HG03139 (cell line): Measurements from ENCODE around the gene GIMAP8.
A peak's percentile ranks its signal among the peaks of the same experiment; 100 is the strongest.

Experiments used
- ATAC-seq: cut with Tn5 transposase; IDR thresholded peaks from one replicate; pipeline ENCODE4 v1.9.1; 2021; ENCODE audit not compliant: unreplicated experiment

The GIMAP8 gene

GRCh38 chr7:150411606-150412005, 38.8 kb upstream of the GIMAP8 start:
- ATAC-seq: no peak

- no peak for ATAC-seq
These were observed 38.4 kb upstream of the GIMAP8 start for GRCh38 chr7:150412016-150412415.

DNA sequence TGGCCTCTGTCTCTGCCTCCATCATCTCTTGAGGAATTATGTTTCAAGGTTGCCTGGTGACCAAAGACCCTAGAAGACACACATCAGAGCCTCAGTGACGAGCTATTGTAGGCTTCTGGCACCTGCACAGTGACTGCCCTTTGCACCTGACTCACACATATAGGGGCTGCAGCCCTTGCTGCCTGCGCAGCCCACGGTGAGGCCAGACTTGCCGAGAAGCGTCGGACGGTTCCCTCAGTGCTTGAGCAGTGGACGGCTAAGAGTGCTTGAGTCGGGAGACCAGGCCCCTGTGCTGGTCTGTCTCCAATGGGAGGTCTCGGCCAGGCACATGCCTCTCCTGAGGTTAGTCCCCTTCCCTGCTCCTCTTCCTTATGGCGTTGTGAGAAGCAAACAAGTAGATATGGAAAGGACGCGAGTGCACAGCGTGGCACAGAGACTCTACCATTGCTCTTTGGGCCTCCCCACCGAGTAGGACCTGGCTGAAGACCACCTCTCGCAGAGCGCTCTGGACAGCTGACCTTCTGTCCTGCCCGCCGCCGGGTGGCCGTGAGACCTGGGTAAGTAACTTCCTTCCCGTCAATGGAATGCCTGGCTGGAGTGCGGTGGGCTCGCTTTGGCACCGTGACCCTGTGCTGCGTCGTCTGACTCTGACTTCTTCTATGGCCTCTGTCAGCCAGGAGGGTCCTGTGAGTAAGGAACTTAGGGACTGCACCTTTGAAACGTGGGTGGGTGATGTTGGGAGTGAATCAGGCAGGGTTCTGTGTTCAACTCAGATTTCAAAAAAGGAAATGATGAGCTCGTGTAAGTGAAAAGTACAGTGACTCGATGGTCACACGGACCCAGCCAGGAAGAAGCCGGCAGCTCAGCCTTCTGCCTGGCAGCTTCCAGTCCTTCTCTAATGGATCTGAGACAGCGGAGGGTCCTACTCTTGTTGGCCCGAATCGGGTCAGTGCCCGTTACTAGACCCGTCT, 37.6 kb upstream of the GIMAP8 start:
- ATAC-seq: no peak

DNA sequence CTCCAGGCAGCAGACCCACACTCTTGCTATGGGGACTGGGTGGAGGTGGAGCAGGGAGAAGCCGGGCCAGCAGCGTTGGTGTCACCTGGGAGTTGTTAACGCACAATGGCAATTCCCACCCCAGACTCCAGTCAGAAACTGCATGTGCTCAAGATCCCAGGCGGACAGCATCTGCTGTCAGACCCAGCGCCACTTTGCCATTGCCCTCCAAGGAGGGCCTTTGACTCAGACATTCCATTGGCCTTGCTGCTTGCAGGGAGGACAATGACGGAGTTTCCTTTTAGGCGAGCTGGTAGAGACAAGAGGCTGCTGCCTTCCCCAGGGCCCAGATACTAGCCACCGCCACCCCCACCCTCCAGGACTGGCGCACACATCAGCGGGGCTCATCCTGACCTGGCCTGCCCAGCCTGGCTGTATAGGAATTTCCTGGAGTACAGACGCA, 36.8 kb upstream of the GIMAP8 start:
- no peak for ATAC-seq

DNA sequence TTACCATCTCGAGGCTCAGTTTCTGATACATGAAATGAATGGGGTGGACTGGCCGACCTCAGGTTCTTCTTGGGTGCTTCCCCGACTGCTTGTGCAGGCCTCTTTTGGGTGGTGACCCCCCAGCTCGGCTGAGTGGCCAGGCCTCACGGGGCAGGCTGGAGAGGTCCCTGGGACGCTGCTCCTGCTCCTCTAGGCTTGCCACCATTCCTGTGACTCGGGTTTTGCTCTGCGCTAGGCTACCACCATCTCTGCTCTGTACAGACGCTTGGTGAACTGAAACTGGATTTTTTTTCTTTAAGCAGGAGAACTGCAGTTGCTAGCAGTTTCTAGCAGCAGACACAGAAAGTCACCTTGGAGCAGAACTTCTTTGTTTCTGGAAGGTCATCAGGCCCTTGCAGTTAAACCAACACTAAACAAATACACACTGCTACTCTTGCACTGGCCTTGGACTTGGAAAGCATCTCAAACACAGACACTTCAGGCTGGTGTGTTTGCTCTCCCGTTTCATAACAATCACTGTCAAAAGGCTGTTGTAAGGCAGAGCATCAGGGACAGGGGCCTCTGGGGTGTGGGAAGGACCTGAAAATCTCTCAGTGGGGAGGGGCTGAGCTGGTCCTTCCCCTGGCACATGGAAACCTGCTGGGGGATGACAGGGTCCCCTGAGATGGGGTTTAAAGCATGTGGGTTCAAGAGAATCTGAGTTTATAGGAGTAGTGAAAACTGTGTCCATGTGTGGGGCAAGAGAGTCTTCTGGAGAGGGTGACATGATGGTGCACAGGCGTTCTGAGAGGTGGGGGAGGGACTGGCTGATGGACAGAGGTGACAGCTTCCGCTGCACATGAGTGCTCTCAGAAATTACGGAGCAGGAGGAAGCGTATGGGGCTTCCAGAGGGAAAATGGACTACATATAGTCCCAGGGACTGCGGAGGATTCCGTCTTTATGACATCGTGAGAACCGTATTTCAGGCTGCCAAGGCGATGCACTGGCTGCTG, 35.0 kb upstream of the GIMAP8 start:
- ATAC-seq: no peak

GRCh38 chr7:150417239-150417638, 33.2 kb upstream of the GIMAP8 start:
- ATAC-seq: no peak

DNA sequence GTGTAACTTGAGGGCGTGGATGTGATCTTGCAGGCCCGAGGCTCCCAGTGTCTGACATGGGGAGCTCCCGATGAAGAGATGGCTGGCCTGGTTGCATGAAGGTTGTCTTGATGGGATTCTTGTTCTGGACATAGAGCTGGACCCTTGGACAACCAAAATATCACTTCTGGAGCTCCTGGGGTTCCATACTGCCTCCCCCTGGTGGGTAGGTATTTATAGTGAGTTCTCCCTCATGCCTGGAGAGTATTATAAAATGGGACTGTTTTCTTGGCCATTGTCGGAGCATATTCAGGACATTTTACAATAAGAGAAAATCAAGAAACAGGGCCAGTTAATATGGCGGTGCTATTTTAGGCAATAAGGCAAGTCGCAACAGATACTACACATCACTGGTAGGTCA, 32.6 kb upstream of the GIMAP8 start:
- ATAC-seq: no peak

GRCh38 chr7:150420242-150420641, 30.2 kb upstream of the GIMAP8 start:
- ATAC-seq: no peak

DNA sequence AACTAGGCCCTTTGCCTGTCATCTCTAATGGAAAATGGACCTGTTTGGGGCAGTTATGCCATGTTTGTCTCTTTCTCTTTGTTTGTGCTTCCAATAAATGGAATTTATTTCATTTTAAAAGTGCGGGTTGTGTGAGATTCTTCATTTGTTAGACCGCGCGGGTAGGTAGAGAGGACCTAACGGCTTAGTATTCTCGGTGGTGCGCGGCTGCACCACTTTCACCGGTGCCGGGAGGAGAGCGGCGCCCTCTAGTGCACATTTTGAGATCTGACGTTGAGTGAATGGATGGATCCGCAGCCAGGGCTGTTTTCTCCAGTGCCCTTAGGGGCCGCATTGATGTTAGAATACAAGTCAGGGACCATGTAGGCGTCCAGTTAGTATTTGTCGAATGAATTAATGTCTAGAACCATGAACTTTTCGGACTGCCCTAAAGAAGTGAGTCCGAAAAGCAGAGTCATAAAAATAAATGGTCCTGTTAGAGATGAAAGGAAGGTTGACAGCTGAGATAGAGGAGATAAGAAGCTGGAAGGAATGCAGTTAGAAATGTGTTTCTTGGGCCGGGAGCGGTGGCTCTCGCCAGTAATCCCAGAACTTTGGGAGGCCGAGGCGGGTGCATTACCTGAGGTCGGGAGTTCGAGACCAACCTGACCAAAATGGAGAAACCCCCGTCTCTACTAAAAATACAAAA, 29.3 kb upstream of the GIMAP8 start:
- peak; percentile 94 for ATAC-seq

- no peak for ATAC-seq
These were observed 28.6 kb upstream of the GIMAP8 start for GRCh38 chr7:150421831-150422230.

DNA sequence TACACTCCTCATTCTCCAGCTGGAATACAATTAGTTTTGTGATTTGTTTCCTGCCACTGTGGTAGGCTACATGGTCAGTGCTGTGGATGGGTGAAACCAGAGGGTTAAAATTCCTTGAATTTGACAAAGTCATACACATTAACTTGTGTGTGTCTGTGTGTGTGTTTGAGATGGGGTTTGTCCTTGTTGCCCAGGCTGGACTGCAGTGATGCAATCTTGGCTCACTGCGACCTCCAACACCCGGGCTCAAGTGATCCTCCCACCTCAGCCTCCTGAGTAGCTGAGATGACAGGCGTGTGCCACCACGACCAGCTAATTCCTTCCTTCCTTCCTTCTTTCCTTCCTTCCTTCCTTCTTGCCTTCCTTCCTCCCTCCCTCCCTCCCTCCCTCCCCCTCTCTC, 24.8 kb upstream of the GIMAP8 start:
- no peak for ATAC-seq

- peak; percentile 43 for ATAC-seq
These were observed 21.6 kb upstream of the GIMAP8 start for GRCh38 chr7:150428671-150429451.

DNA sequence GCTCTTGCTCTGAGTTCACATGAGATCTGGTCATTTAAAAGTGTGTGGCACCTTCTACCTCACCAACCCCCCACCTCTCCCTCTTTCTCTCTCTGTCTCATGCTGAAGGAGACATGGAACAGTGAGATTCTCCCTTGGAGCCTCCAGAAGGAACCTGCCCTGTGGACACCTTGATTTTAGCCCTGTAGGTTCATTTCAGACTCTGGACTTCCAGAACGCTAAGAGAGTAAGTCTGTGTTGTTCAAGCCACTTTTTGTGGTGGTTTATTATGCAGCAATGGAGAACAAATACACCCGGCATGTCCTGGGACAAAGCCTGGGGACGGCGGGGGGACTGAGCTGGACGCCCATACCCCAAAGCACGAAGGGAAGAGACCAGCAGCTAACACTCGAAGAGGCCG, 20.7 kb upstream of the GIMAP8 start:
- ATAC-seq: no peak

DNA sequence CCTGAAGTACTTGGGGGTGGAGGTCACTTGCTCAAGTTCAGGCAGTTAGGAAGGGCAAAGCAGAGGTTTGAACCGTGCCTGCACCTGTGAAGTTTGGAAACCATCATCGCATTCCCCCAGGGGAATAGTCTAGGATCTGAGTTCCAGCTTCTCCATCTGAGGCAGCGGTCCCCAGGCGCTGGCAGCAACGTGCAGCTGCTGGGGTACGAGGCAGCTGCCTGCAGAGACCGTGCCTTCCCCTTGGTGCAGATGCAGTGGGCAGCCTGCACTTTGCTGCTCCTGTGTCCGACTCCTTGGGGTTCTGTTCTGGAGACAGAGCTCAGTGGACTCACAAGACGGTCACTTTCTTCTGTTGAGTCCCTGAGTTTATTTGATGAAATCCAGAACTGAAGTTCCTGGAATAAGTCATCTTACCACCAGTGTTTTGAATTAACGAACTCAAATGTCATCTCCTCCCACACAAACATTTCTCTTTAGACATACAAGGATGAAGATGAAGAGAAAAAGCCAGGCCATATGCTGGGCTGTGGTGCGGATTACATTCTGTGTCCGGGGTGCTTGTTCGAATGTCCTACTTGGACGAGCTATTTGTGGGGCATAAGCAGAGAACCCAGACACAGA, 19.9 kb upstream of the GIMAP8 start:
- no peak for ATAC-seq

GRCh38 chr7:150431839-150432658, 18.4 kb upstream of the GIMAP8 start:
- no peak for ATAC-seq

DNA sequence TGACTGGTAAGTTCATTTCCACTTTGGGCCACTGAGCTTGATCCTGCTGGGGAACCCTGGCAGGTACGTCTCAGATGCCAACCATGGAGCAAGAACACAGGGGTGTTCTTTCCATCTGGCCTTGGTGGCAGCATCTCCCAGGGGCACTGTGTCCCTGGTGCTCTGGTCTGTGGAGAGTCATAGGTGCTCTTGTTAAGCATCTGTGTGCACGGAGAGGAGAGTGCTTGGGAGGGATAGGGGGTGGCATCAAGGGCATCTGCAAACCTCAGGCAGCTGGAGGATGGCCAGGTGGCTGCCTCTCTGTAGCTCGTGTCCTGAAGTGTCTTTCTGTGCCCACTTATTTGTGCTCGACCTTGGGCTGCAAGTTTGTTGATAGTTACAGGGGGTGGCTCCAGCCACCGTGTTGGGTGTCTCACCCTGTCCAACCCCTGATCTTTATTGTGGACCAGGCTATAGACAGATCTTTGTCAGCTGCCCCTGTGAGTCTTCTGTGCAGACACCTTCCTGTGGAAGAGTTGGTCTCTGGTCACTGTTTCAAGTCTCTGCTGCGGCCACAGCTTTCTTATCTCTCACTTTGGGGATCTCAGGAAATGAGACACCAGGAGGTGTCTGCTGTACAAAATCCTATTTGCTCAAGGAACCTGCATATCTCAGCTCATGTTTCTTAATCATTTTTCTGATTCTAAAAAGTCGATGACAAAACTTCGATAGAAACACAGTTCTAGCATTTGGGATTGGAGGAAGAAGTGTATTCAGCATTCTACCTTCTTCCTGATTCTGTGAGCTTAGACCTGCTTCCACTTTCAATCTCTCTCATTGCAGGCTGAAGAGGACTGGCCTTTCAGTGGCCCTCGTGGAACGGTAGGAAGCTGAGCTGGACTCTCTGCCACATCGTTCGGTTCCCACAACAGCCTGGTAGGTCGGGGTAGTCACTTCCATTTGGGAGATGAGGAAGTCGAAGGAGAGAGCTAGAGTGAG, 17.2 kb upstream of the GIMAP8 start:
- peak; percentile 22 for ATAC-seq

GRCh38 chr7:150434240-150434639, 16.2 kb upstream of the GIMAP8 start:
- ATAC-seq: no peak

- no peak for ATAC-seq
These were observed 15.4 kb upstream of the GIMAP8 start for GRCh38 chr7:150435047-150435389.
